A673 (cell line): ENCODE measurements around the gene RAB22A.

ENCODE experiments used
- CTCF ChIP-seq: fragments of 300-800, 200-600 bp; sonication (generic); conservative IDR thresholded peaks from 2 replicates; pipeline ENCODE4 v1.5.1; 2017; ENCODE audit warnings: low read depth, mild to moderate bottlenecking, antibody characterized with exemption, low read length, moderate library complexity, mixed read lengths
- EZH2 ChIP-seq: fragments of 200-600 bp; sonication (generic); IDR thresholded peaks from 2 replicates; pipeline ENCODE4 v1.6.1; 2017; ENCODE audit warnings: borderline replicate concordance, low read depth, mild to moderate bottlenecking, mixed read lengths, antibody characterized with exemption, low read length; ENCODE audit not compliant: poor library complexity, severe bottlenecking

GRCh38 chr20:58296051-58296837, 13.3 kb upstream of the RAB22A start:
- no peak for TF ChIP-seq CTCF
- no peak for TF ChIP-seq EZH2
